Activated CD4-positive, alpha-beta T cell treated with anti-CD3 and anti-CD28 coated beads, Interleukin-2, amount 10 ng/mL, durations not matched to agents 24 days and 14 days (primary cell): ENCODE results near the gene FAM114A2. TPM values are rescaled to one million over a fixed set of nuclear protein-coding genes. Genes with fewer than 3 reads are reported as not detected.
"Not testable (repeated sequence)": the region's sequence is repeated elsewhere in the genome, so short reads cannot be mapped to it uniquely, and the experiment has no call there.

Experiments used
- DNase-seq: peaks from one replicate; pipeline ENCODE4 v3.0.0; 2022
- H3K27ac Mint-ChIP-seq: one replicate; pipeline ENCODE4 v1.8.0; 2022; ENCODE audit warnings: mild to moderate bottlenecking, mixed read lengths
- H3K27me3 Mint-ChIP-seq: one replicate; pipeline ENCODE4 v1.8.0; 2022; ENCODE audit warnings: mixed read lengths
- H3K36me3 Mint-ChIP-seq: one replicate; pipeline ENCODE4 v1.8.0; 2022; ENCODE audit warnings: low read depth, mild to moderate bottlenecking, mixed read lengths
- H3K4me1 Mint-ChIP-seq: one replicate; pipeline ENCODE4 v1.8.0; 2021; ENCODE audit warnings: mixed read lengths
- H3K4me3 Mint-ChIP-seq: one replicate; pipeline ENCODE4 v1.8.0; 2022; ENCODE audit warnings: mild to moderate bottlenecking, moderate library complexity, mixed read lengths
- H3K9me3 Mint-ChIP-seq: one replicate; pipeline ENCODE4 v1.8.0; 2021; ENCODE audit warnings: mixed read lengths
- intact Hi-C: fragments of 100-400 bp; cut with micrococcal nuclease; formaldehyde crosslinking; loops from one replicate; pipeline ENCODE4 v1.15.1; 2023
- total RNA-seq: library from RNA; stranded (reverse); gene quantifications from 2 replicates; pipeline ENCODE4 v1.2.3, GENCODE V29; 2022

The FAM114A2 gene
- total RNA-seq, result 23.6 and 27.3 TPM in 2 replicates

- Mint-ChIP-seq H3K36me3 (peaks cover 16% of the 10 kb centered on the region), H3K4me1 (peaks cover 31% of the 10 kb centered on the region), H3K4me3 (peak within 1 kb of the TSS; percentile 96), H3K27ac (peak within 1 kb of the TSS; percentile 96), H3K27me3 (no peaks in the 10 kb centered on the region), H3K9me3 (no peaks in the 10 kb centered on the region)
- intact Hi-C loops, result loop anchor here (1.0 to 5.0 kb wide), 4 partner anchors 34 to 818 kb away; partner anchors contain the start of genes CNOT8, LARP1 and SAP30L
- peak; percentile 97 for DNase-seq
Observed at GRCh38 chr5:154038707-154039457, at the start of gene FAM114A2, which contains the start of gene MFAP3. Gene FAM114A2, minus strand, starts transcription at chr5:154038910. Its CDS starts 3,957 bp downstream, at chr5:154034953. Gene MFAP3, plus strand, starts transcription at chr5:154038967. Its CDS starts 10,756 bp downstream, at chr5:154049723.

GRCh38 chr5:154087260-154087659, 48.5 kb upstream of the FAM114A2 start:
- H3K4me1 Mint-ChIP-seq, result peaks cover 9% of the 10 kb centered on the region

GRCh38 chr5:154086641-154087040, 47.9 kb upstream of the FAM114A2 start:
- H3K27me3 Mint-ChIP-seq, result peaks cover 12% of the 10 kb centered on the region
- peaks cover 3% of the 10 kb centered on the region for H3K9me3 Mint-ChIP-seq
- no peaks in the 10 kb centered on the region for H3K36me3 Mint-ChIP-seq
- H3K27ac Mint-ChIP-seq, result no peak overlapping the region
- peaks cover 9% of the 10 kb centered on the region for H3K4me1 Mint-ChIP-seq
- intact Hi-C loops, result no loop called here
- no peak for DNase-seq
- no peak overlapping the region for H3K4me3 Mint-ChIP-seq

More at GRCh38 chr5:154087260-154087659, 48.5 kb upstream of the FAM114A2 start:
- no peak for DNase-seq
- intact Hi-C loops, result no loop called here
- Mint-ChIP-seq H3K4me3 (no peak overlapping the region), H3K9me3 (peaks cover 3% of the 10 kb centered on the region), H3K36me3 (no peaks in the 10 kb centered on the region), H3K27me3 (peaks cover 16% of the 10 kb centered on the region), H3K27ac (no peak overlapping the region)

DNA sequence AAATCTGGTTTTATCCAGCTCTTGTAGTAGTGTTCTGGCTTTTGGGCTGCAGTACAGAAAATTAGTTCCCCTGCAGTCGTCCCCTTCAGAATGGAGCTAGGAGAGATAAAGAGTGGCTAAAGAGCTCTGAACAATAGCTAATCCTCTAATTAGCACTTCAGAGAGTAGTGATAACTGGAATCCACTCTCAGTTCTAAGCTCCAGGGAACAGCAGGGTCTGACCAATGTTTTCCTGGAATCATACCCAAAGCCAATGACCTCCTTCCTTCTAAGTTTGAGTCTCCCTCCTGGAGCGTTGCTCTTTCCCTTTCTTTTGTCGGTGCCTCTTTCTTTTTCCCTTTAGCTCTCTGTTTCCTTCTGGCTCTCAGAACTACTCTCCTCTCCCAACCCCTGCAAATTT, 47.4 kb upstream of the FAM114A2 start:
- H3K27ac Mint-ChIP-seq, result no peak overlapping the region
- peaks cover 10% of the 10 kb centered on the region for H3K27me3 Mint-ChIP-seq
- peaks cover 3% of the 10 kb centered on the region for H3K9me3 Mint-ChIP-seq
- H3K36me3 Mint-ChIP-seq, result no peaks in the 10 kb centered on the region
- DNase-seq, result no peak
- H3K4me3 Mint-ChIP-seq, result no peak overlapping the region
- intact Hi-C loops, result no loop called here
- H3K4me1 Mint-ChIP-seq, result peaks cover 9% of the 10 kb centered on the region

DNA sequence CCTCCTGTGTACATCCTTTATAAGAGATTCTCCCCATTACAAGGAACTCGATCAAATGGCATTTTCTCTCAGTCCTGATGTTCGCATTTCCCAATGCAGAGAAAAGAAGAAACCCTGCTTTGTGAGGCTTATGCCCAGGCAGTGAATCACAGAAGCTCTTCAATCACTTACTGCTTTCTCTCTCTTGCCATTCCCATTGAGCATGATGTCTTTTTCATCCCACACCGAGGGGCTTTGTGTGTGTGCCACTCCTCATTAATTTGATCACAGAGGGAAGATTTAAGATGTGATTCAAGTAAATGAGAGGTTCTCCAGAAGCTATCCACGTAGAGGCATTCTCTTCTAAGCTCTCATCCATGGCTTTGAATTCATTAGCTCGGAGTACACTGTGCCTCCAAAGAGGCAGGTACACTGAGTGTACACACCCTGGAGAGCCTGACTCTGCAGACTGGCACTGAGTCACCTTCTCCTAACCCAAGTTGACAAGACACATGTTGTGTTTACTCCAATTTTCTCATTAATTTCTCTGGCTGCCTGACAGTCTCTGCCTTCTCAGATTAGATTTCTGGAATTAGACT, 45.4 kb upstream of the FAM114A2 start:
- no peaks in the 10 kb centered on the region for H3K36me3 Mint-ChIP-seq
- H3K27me3 Mint-ChIP-seq, result peaks cover 4% of the 10 kb centered on the region
- peaks cover 11% of the 10 kb centered on the region for H3K4me1 Mint-ChIP-seq
- intact Hi-C loops, result no loop called here
- peaks cover 3% of the 10 kb centered on the region for H3K9me3 Mint-ChIP-seq
- H3K27ac Mint-ChIP-seq, result no peak overlapping the region
- no peak overlapping the region for H3K4me3 Mint-ChIP-seq
- no peak for DNase-seq

DNA sequence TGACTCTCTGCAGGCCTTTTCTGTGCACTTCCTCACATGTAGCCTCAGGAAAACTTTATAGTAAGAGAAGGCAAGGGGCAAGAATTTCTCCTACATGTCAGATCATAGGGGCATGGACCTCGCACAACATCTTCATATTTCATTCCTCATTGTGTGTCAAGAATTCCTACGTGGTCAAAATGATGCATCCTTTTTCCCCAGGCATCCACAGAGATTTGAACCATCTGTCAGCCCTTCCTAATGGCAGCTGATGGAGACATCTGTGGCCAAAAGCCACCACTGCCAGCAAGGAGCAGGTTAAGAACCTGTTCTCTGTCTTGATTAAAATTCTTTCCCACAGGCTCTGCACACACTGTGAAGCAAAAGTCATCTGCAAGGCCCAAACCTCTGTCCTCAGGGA, 42.5 kb upstream of the FAM114A2 start:
- Mint-ChIP-seq H3K9me3 (no peaks in the 10 kb centered on the region), H3K4me1 (peaks cover 17% of the 10 kb centered on the region), H3K27ac (no peak overlapping the region), H3K4me3 (no peak overlapping the region), H3K27me3 (no peaks in the 10 kb centered on the region), H3K36me3 (no peaks in the 10 kb centered on the region)
- intact Hi-C loops, result no loop called here
- no peak for DNase-seq

DNA sequence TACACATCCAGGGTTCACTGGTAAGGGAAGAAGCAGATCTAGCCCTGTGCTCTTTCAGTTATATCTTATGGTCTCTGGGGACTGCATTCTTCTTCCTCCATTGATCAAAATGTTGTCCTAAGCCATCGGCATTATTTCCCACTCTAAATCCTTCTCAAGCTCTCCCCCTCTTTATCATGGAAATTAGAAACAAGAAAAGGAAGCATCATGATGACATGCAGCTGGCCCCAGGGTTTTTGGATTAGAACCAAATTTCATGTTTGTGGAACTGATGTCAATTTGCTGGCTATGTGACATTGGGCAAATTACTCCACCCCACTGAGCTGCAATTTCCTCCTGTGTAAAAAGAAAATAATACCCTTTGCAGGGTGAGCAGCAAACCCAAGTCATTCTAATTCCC, 39.6 kb upstream of the FAM114A2 start:
- Mint-ChIP-seq H3K9me3 (no peaks in the 10 kb centered on the region), H3K27me3 (no peaks in the 10 kb centered on the region), H3K27ac (no peak overlapping the region), H3K4me3 (no peak overlapping the region), H3K36me3 (no peaks in the 10 kb centered on the region), H3K4me1 (peaks cover 23% of the 10 kb centered on the region)
- intact Hi-C loops, result loop anchor here (10.0 kb wide), 2 partner anchors 103 to 537 kb away; no protein-coding TSS in a partner anchor
- no peak for DNase-seq

DNA sequence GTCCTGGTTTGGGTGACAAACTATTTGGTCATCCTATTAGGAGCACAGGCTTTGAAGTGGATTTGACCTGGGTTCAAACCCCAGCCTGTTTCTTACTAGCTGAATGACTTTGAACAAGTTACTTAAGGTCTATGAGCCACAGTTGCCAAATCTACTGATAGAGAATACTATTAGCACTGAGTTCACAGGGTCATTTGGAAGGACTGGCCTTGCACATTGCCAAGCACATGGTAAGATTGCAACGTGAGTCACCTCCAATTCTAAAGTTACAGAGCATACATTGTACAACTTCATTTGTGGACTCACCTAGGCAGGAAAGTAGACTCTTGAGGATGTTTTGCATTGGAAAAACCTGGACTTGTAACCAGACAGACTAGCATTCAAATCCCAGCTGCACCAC, 39.0 kb upstream of the FAM114A2 start:
- H3K4me3 Mint-ChIP-seq, result no peak overlapping the region
- peaks cover 29% of the 10 kb centered on the region for H3K4me1 Mint-ChIP-seq
- H3K27ac Mint-ChIP-seq, result no peak overlapping the region
- intact Hi-C loops, result loop anchor here (10.0 kb wide), 2 partner anchors 103 to 537 kb away; no protein-coding TSS in a partner anchor
- H3K27me3 Mint-ChIP-seq, result no peaks in the 10 kb centered on the region
- no peaks in the 10 kb centered on the region for H3K36me3 Mint-ChIP-seq
- H3K9me3 Mint-ChIP-seq, result no peaks in the 10 kb centered on the region
- no peak for DNase-seq

DNA sequence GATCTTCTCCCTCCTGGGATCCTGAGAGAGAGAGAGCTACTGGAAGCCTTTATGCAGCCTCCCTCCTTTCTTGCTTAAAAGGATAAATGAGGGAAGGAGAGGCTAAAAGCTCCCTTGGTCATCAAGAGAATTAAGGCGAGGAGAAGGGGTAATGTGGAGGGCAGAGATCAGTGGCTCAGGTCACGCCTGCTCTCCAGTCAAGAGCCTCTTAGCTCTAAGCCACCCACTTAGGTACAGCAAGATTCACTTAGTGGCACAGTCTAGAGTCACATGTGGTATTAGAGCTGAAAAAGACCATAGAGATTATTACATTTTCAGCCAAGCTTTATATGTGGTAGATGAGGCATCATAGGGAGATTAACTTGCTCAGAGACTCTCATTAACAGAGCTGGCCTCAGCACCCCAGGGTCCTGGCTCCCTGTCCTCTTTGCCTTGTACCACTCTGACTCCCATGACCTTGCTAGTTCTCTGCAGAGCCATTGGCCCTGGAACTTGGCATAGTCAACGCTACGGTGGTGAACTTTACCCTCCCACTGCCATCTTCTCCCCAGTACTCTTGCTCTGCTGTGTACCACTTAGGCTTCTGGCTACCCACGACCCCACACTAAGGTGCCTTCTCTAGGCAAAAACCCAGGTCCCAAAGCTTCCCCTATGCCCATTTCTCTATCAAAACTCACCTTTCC, 37.7 kb upstream of the FAM114A2 start:
- Mint-ChIP-seq H3K27ac (peak overlapping the region; percentile 68), H3K27me3 (no peaks in the 10 kb centered on the region), H3K9me3 (no peaks in the 10 kb centered on the region), H3K4me1 (peaks cover 42% of the 10 kb centered on the region), H3K36me3 (no peaks in the 10 kb centered on the region), H3K4me3 (no peak overlapping the region)
- intact Hi-C loops, result loop anchor here (10.0 kb wide), 2 partner anchors 102 to 538 kb away; no protein-coding TSS in a partner anchor
- DNase-seq, result no peak

DNA sequence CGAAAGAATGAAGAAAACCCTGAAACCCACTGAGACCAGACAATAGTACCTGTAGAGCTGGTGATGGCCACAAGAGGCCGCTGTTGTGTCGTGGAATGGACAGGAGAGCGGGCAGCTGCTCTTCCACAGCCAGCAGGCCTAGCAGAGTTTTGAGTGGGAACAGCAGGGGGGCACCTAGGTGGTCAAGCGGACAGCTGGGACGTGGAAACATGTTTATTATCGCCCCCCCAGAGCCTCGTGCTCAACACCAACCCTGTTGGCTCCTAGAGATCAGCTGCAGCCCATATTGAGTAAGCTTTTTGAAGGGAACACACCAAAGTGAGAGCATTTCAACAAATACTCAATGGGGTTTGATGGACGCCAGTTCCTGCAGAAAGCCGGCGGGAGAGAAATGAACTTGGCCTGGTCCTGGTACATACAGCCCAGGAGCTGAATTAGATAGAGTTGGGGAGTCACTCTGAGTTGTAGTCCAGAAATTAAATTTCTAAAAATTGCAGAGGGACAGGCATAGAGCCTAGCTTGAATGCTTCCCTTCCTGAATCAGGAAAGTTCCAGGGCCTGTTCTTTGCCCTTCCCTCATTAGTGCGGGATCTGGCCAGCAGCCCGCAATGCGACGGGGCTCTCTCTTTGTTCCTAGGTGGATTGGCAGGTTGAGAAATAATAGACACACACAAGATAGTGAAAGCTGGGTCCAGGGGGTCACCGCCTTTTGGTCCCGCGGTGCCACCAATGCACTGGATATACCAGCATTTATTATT, 33.9 kb upstream of the FAM114A2 start:
- H3K4me3 Mint-ChIP-seq, result peak overlapping the region; percentile 51
- peak overlapping the region; percentile 52 for H3K27ac Mint-ChIP-seq
- H3K9me3 Mint-ChIP-seq, result no peaks in the 10 kb centered on the region
- no peaks in the 10 kb centered on the region for H3K36me3 Mint-ChIP-seq
- DNase-seq, result peak; percentile 96
- H3K4me1 Mint-ChIP-seq, result peaks cover 44% of the 10 kb centered on the region
- H3K27me3 Mint-ChIP-seq, result peaks cover 5% of the 10 kb centered on the region
- intact Hi-C loops, result loop anchor here (1.0 to 10.0 kb wide), 9 partner anchors 34 to 542 kb away; partner anchors contain the start of genes FAM114A2, MFAP3 and SAP30L

- peaks cover 40% of the 10 kb centered on the region for H3K4me1 Mint-ChIP-seq
- no peaks in the 10 kb centered on the region for H3K36me3 Mint-ChIP-seq
- no peaks in the 10 kb centered on the region for H3K9me3 Mint-ChIP-seq
- peak overlapping the region; percentile 52 for H3K27ac Mint-ChIP-seq
- peaks cover 6% of the 10 kb centered on the region for H3K27me3 Mint-ChIP-seq
- DNase-seq, result no peak
- intact Hi-C loops, result loop anchor here (1.0 to 10.0 kb wide), 9 partner anchors 33 to 543 kb away; partner anchors contain the start of genes FAM114A2, MFAP3 and SAP30L
- H3K4me3 Mint-ChIP-seq, result peak overlapping the region; percentile 51
Observed at GRCh38 chr5:154071799-154072413, 33.2 kb upstream of the FAM114A2 start.

DNA sequence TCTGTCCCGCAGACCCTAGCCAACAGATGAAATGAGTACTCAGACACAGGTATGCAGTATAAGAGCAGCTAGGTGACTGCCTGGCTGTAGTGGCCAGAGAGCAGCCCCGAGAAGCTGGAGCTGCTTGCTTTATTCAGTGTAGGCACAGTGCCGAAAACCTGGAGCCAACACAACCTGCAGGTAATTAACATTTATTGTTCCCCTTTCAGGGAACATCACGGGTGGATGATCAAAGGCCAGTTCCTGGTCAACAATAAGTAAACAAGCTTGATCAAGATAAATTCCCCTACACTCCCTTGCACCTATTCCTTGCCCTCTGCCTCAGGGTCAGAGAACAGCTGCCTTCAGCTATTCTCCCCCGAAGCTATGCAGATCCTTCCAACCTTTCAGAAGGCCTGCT, 31.1 kb upstream of the FAM114A2 start:
- not testable (repeated sequence) for H3K36me3 Mint-ChIP-seq, H3K4me3 Mint-ChIP-seq, H3K27me3 Mint-ChIP-seq, H3K27ac Mint-ChIP-seq, DNase-seq, H3K9me3 Mint-ChIP-seq
- H3K4me1 Mint-ChIP-seq, result peaks cover 28% of the 10 kb centered on the region
- intact Hi-C loops, result loop anchor here (5.0 to 10.0 kb wide), 3 partner anchors 95 to 545 kb away; no protein-coding TSS in a partner anchor

DNA sequence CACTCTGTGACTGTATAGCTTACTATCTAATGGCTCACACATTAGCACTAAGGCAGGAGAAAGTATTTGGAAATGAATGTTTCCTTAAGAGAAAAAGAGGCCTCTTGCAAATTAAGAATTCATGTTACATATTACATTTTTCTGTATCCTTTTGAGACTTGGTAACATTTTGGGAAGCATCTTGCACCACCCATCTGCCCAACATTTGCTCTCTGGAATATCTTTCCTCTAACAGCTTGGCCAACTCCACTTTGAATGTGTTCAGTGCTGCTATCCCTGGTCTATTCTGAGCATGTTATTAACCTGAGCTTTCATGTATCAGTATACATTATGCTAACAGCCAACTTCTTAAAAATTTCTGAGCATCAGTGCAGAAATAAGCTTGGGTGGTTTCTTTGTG, 27.3 kb upstream of the FAM114A2 start:
- intact Hi-C loops, result no loop called here

More for the DNA sequence above, 27.3 kb upstream of the FAM114A2 start:
- Mint-ChIP-seq H3K27me3 (peaks cover 6% of the 10 kb centered on the region), H3K9me3 (no peaks in the 10 kb centered on the region), H3K36me3 (peaks cover 2% of the 10 kb centered on the region), H3K4me1 (no peaks in the 10 kb centered on the region), H3K27ac (no peak overlapping the region), H3K4me3 (no peak overlapping the region)
- DNase-seq, result no peak
